Activated CD4-positive, alpha-beta T cell treated with anti-CD3 and anti-CD28 coated beads, Interleukin-2, amount 50 U/mL, for 48 hours (primary cell): ENCODE results near the gene OPCML.

Experiments
- DNase-seq, 2 experiments: peaks; one replicate each; pipeline ENCODE4 v3.0.0-alpha.2; 2020

OPCML gene

GRCh38 chr11:132367293-132367692 is 1165.0 kb downstream of the OPCML start:
- DNase-seq: no peak

DNA sequence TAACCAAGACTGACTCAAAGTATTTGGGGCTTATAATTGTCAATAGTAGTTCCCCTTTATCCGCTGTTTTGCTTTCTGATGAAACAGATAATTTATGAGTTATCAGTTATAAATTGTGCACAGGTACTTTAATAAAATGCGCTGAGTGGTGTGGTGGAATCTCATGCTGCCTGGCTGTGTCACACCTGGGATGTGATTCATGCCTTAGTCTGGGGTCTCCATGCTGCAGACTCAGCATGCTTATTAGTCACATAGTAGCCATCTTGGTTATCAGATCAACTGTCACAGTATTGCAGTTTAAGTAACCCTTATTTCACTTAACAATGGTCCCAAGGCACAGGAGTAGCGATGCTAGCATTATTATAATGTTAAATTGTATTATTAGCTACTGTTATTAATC is 1166.7 kb downstream of the OPCML start:
- DNase-seq: no peak
